ENCODE measurements around the gene IRS1.

The IRS1 gene

GRCh38 chr2:226754821-226755604 is 44.6 kb downstream of the IRS1 start:
- no peak for DNase-seq

- no peak for DNase-seq
These were observed 46.7 kb downstream of the IRS1 start for GRCh38 chr2:226752887-226753286.

- DNase-seq, result no peak
These were observed 52.3 kb downstream of the IRS1 start for GRCh38 chr2:226747288-226747687.

GRCh38 chr2:226746196-226746800 is 53.3 kb downstream of the IRS1 start:
- DNase-seq, result no peak

- DNase-seq, result no peak
These were observed 55.7 kb downstream of the IRS1 start for GRCh38 chr2:226743915-226744314.

GRCh38 chr2:226742347-226742746 is 57.3 kb downstream of the IRS1 start:
- no peak for DNase-seq

GRCh38 chr2:226740039-226740648 is 59.5 kb downstream of the IRS1 start:
- DNase-seq, result no peak

- no peak for DNase-seq
These were observed 60.0 kb downstream of the IRS1 start for GRCh38 chr2:226739545-226740030.

GRCh38 chr2:226738821-226739544 is 60.6 kb downstream of the IRS1 start:
- DNase-seq, result no peak

GRCh38 chr2:226738191-226738820 is 61.3 kb downstream of the IRS1 start:
- DNase-seq, result no peak

- DNase-seq, result no peak
These were observed 63.2 kb downstream of the IRS1 start for GRCh38 chr2:226736382-226736781.

GRCh38 chr2:226733927-226734564 is 65.6 kb downstream of the IRS1 start:
- DNase-seq, result no peak

GRCh38 chr2:226733189-226733858 is 66.3 kb downstream of the IRS1 start:
- DNase-seq, result no peak

- DNase-seq, result no peak
These were observed 67.0 kb downstream of the IRS1 start for GRCh38 chr2:226732478-226733188.

GRCh38 chr2:226730481-226730880 is 69.1 kb downstream of the IRS1 start:
- DNase-seq, result no peak

GRCh38 chr2:226728996-226729395 is 70.6 kb downstream of the IRS1 start:
- DNase-seq, result no peak

GRCh38 chr2:226727251-226727650 is 72.4 kb downstream of the IRS1 start:
- no peak for DNase-seq

GRCh38 chr2:226726546-226726945 is 73.1 kb downstream of the IRS1 start:
- DNase-seq, result no peak

GRCh38 chr2:226725126-226725860 is 74.3 kb downstream of the IRS1 start:
- no peak for DNase-seq

- DNase-seq, result no peak
These were observed 78.1 kb downstream of the IRS1 start for GRCh38 chr2:226721541-226721940.

All from stimulated activated CD4-positive, alpha-beta T cell treated with anti-CD3 and anti-CD28 coated beads, Interleukin-4, amount 100 ng/mL, for 24 hours (primary cell).